Stimulated activated CD4-positive, alpha-beta T cell treated with anti-CD3 and anti-CD28 coated beads, Interleukin-4, amount 100 ng/mL, for 1 hour (primary cell): ENCODE data around the gene RNASE11.
"Not testable (repeated sequence)": the region's sequence is repeated elsewhere in the genome, so short reads cannot be mapped to it uniquely, and the experiment has no call there.

Experiments used
- DNase-seq: peaks from one replicate; pipeline ENCODE4 v3.0.0-alpha.2; 2020

RNASE11 gene

GRCh38 chr14:20587489-20588154 lies at the start of gene RNASE11:
TSS of gene RNASE11 (minus strand) at chr14:20588001.
- no peak for DNase-seq

- peak; percentile 63 for DNase-seq
Measured at GRCh38 chr14:20632831-20633691, 45.3 kb upstream of the RNASE11 start.

GRCh38 chr14:20632448-20632830 lies 44.6 kb upstream of the RNASE11 start:
- DNase-seq: no peak

GRCh38 chr14:20631880-20632389 lies 44.1 kb upstream of the RNASE11 start:
- no peak for DNase-seq

GRCh38 chr14:20631023-20631879 lies 43.5 kb upstream of the RNASE11 start:
- peak; percentile 58 for DNase-seq

GRCh38 chr14:20630340-20631022 lies 42.7 kb upstream of the RNASE11 start:
- no peak for DNase-seq

GRCh38 chr14:20628063-20628854 lies 40.5 kb upstream of the RNASE11 start:
- no peak for DNase-seq

- DNase-seq: no peak
Measured at GRCh38 chr14:20627346-20628027, 39.7 kb upstream of the RNASE11 start.

- no peak for DNase-seq
Measured at GRCh38 chr14:20626274-20626673, 38.5 kb upstream of the RNASE11 start.

GRCh38 chr14:20624495-20625070 lies 36.8 kb upstream of the RNASE11 start:
- DNase-seq: peak; percentile 27

- DNase-seq: no peak
Measured at GRCh38 chr14:20623798-20624197, 36.0 kb upstream of the RNASE11 start.

GRCh38 chr14:20622816-20623291 lies 35.1 kb upstream of the RNASE11 start:
- DNase-seq: no peak

GRCh38 chr14:20620798-20621478 lies 33.1 kb upstream of the RNASE11 start:
- no peak for DNase-seq

- not testable (repeated sequence) for DNase-seq
Measured at GRCh38 chr14:20619688-20620087, 31.9 kb upstream of the RNASE11 start.

- DNase-seq: no peak
Measured at GRCh38 chr14:20618271-20618749, 30.5 kb upstream of the RNASE11 start.

- no peak for DNase-seq
Measured at GRCh38 chr14:20617138-20618003, 29.6 kb upstream of the RNASE11 start.

GRCh38 chr14:20615996-20616395 lies 28.2 kb upstream of the RNASE11 start:
- DNase-seq: no peak

- DNase-seq: no peak
Measured at GRCh38 chr14:20614038-20614840, 26.4 kb upstream of the RNASE11 start.
